ENCODE measurements around the gene CYBA.

GRCh38 chr16:88651276-88651988, 579 bp upstream of the CYBA start:
- TF ChIP-seq CTCF (IDR thresholded peaks at IDR 0.05; ENCODE audit: insufficient read depth, low read length) = no peak
- TF ChIP-seq POLR2AphosphoS5 (IDR thresholded peaks at IDR 0.05; ENCODE audit: low read depth) = no peak

Measured in HL-60 (cell line).